ENCODE results near the gene SMOC1. TPM values are rescaled to one million over a fixed set of nuclear protein-coding genes. Genes with fewer than 3 reads are reported as not detected.

The SMOC1 gene
- total RNA-seq, 1 donor from 2014 or later, result 10.9 TPM

GRCh38 chr14:70033116-70033515 is 153.9 kb downstream of the SMOC1 start:
- Mint-ChIP-seq H3K9me3 (ENCODE audit: low read depth) (no peaks in the 10 kb centered on the region), H3K27ac (no peak overlapping the region), H3K27me3 (no peaks in the 10 kb centered on the region), H3K4me3 (ENCODE audit: low read depth) (no peak overlapping the region), H3K36me3 (ENCODE audit: insufficient read depth) (no peaks in the 10 kb centered on the region), H3K4me1 (ENCODE audit: low read depth) (peaks cover 16% of the 10 kb centered on the region)
- TF ChIP-seq, protein P1, sequence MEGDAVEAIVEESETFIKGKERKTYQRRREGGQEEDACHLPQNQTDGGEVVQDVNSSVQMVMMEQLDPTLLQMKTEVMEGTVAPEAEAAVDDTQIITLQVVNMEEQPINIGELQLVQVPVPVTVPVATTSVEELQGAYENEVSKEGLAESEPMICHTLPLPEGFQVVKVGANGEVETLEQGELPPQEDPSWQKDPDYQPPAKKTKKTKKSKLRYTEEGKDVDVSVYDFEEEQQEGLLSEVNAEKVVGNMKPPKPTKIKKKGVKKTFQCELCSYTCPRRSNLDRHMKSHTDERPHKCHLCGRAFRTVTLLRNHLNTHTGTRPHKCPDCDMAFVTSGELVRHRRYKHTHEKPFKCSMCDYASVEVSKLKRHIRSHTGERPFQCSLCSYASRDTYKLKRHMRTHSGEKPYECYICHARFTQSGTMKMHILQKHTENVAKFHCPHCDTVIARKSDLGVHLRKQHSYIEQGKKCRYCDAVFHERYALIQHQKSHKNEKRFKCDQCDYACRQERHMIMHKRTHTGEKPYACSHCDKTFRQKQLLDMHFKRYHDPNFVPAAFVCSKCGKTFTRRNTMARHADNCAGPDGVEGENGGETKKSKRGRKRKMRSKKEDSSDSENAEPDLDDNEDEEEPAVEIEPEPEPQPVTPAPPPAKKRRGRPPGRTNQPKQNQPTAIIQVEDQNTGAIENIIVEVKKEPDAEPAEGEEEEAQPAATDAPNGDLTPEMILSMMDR (IDR thresholded peaks at IDR 0.05; ENCODE audit: unreplicated experiment), result no peak
- no peak for DNase-seq (ENCODE audit: low spot score, unreplicated experiment)

GRCh38 chr14:70033561-70033960 is 154.3 kb downstream of the SMOC1 start:
- DNase-seq (ENCODE audit: low spot score, unreplicated experiment), result no peak
- Mint-ChIP-seq H3K4me1 (ENCODE audit: low read depth) (peaks cover 16% of the 10 kb centered on the region), H3K9me3 (ENCODE audit: low read depth) (no peaks in the 10 kb centered on the region), H3K27ac (no peak overlapping the region), H3K27me3 (peaks cover 1% of the 10 kb centered on the region), H3K36me3 (ENCODE audit: insufficient read depth) (no peaks in the 10 kb centered on the region), H3K4me3 (ENCODE audit: low read depth) (no peak overlapping the region)
- TF ChIP-seq, protein P1 (IDR thresholded peaks at IDR 0.05; ENCODE audit: unreplicated experiment), result no peak

DNA sequence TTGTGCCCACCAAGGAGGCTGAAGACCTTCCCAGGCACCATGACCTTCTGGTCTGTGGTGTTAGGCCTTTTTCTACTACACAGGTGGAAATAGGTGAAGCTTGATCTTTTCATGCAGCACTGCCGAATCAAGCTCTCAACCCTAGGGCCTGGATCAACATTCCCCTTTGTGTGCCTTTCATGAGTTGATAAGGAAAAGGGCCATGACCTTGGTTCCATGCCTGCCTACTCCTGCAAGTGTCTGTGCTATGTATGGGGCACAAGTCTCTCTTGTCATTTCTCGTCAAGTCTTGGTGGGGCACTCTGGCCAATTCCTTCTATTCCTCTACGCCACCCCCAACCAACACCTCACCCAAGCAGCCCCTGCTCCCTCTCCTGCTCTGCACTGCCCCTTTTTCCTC is 155.0 kb downstream of the SMOC1 start:
- Mint-ChIP-seq H3K4me1 (ENCODE audit: low read depth) (peaks cover 16% of the 10 kb centered on the region), H3K27me3 (peaks cover 4% of the 10 kb centered on the region), H3K9me3 (ENCODE audit: low read depth) (no peaks in the 10 kb centered on the region), H3K27ac (no peak overlapping the region), H3K4me3 (ENCODE audit: low read depth) (no peak overlapping the region), H3K36me3 (ENCODE audit: insufficient read depth) (no peaks in the 10 kb centered on the region)
- DNase-seq (ENCODE audit: low spot score, unreplicated experiment), result no peak
- TF ChIP-seq, protein P1 (IDR thresholded peaks at IDR 0.05; ENCODE audit: unreplicated experiment), result no peak

- Mint-ChIP-seq H3K4me3 (ENCODE audit: low read depth) (no peak overlapping the region), H3K36me3 (ENCODE audit: insufficient read depth) (no peaks in the 10 kb centered on the region), H3K27me3 (peaks cover 18% of the 10 kb centered on the region), H3K4me1 (ENCODE audit: low read depth) (peaks cover 16% of the 10 kb centered on the region), H3K9me3 (ENCODE audit: low read depth) (no peaks in the 10 kb centered on the region), H3K27ac (no peak overlapping the region)
- TF ChIP-seq, protein P1 (IDR thresholded peaks at IDR 0.05; ENCODE audit: unreplicated experiment), result peak; percentile 22
- no peak for DNase-seq (ENCODE audit: low spot score, unreplicated experiment)
These were observed 157.4 kb downstream of the SMOC1 start for GRCh38 chr14:70036665-70037064.

DNA sequence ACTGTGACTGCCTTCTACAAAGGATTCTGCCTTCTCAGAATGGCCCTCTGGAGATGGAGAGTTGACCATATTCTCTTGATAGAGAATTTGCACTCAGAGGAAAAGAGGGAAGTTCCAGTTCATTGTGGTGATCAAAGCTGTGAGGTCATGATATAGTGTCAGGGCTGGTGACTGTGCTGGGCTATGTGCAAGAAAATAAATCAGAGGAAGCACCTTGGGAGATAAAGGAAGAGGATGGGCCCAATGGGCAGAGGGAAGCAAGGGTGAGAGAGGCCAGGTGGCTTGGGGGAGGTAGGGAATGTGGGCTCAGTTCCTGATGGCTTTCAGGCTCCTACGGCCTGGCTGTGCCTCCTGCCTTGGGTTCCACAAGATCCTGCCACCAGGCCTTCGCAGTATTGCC is 163.8 kb downstream of the SMOC1 start:
- no peak for DNase-seq (ENCODE audit: low spot score, unreplicated experiment)
- H3K9me3 Mint-ChIP-seq (ENCODE audit: low read depth), result no peaks in the 10 kb centered on the region
- H3K36me3 Mint-ChIP-seq (ENCODE audit: insufficient read depth), result no peaks in the 10 kb centered on the region
- H3K27ac Mint-ChIP-seq, result no peak overlapping the region
- peaks cover 9% of the 10 kb centered on the region for H3K4me1 Mint-ChIP-seq (ENCODE audit: low read depth)
- TF ChIP-seq, protein P1 (IDR thresholded peaks at IDR 0.05; ENCODE audit: unreplicated experiment), result no peak
- H3K27me3 Mint-ChIP-seq, result peaks cover 40% of the 10 kb centered on the region
- no peak overlapping the region for H3K4me3 Mint-ChIP-seq (ENCODE audit: low read depth)

All from progenitor cell of endocrine pancreas (in vitro differentiated cells).